Colonic mucosa (tissue), 4 donors: Measurements from ENCODE around the gene KCNS3. TPM values are rescaled to one million over a fixed set of nuclear protein-coding genes. Genes with fewer than 3 reads are reported as not detected.

Experiments
- DNase-seq: peaks from one replicate; pipeline ENCODE4 v3.0.0-alpha.2; 2020
- H3K27ac ChIP-seq: fragments of 200-600 bp; one replicate; pipeline ENCODE4 v1.8.0; 2021
- H3K27me3 ChIP-seq: fragments of 200-600 bp; one replicate; pipeline ENCODE4 v1.8.0; 2021
- H3K36me3 ChIP-seq: fragments of 200-600 bp; one replicate; pipeline ENCODE4 v1.8.0; 2021
- H3K4me1 ChIP-seq: fragments of 200-600 bp; one replicate; pipeline ENCODE4 v1.8.0; 2021; ENCODE audit warnings: mild to moderate bottlenecking
- H3K4me3 ChIP-seq: fragments of 200-600 bp; one replicate; pipeline ENCODE4 v1.8.0; 2021
- H3K9ac ChIP-seq, 2 donors: one replicate each; pipeline ENCODE4 v1.7.0; 2013; ENCODE audit warnings: control low read depth in 2 of 2, low read depth in 2 of 2, low read length in 2 of 2
- H3K9me3 ChIP-seq: fragments of 200-600 bp; one replicate; pipeline ENCODE4 v1.8.0; 2021
- intact Hi-C: fragments of 100-400 bp; cut with DNase I; formaldehyde crosslinking; loops from one replicate; pipeline ENCODE4 v1.14.1; 2022
- total RNA-seq, 2 donors: library from RNA; stranded (reverse); fragmentation: NEBNext Ultra II Directional in 1 of 2; extraction: Animal tissue kit (Norgen Biotek cat#: 25700) in 1 of 2; gene quantifications; one replicate each; pipeline ENCODE4 v1.2.1, GENCODE V29; 2021
- TF ChIP-seq, protein P1 (sequence below): fragments of 200-600 bp; IDR thresholded peaks from one replicate; pipeline ENCODE4 v1.8.0; 2022; ENCODE audit warnings: antibody characterized with exemption, mild to moderate bottlenecking
- donor health status: healthy.
- donor health status: DM: no; HTN: no; CAD: no.
- donor health status: DM: no; HTN: no; CAD: no.

Gene KCNS3
- total RNA-seq, 2 donors from 2014 or later, result 10.7 to 17.5 TPM

DNA sequence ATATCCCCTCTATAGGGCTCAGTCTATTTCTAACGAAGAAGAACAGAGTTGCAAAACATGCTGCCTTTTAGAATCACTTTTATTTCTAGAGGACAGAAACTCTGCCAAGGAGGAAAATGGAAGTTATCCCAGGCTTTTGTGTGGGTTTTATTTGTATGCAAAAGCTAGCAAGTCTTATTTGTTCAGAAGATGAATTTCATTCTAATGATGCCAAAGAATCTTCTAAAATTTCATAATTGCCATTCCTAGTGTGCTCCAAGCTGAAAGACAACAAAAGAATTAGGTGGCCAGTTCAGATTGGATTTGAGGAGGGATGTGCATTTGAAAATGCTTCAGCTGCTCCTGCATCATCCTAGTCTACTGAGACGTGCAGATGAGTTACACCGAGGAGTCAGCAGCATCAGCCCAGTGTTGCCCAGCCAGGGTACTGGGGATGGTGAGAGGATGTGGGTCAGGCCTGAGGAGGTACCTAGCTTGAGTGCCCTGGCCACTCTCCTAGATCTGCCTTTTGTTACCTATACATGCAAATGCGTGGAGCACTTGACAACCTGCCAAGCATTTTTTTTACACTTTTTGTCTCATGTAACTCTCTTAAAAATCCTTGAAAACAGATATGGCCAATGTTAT is 80.1 kb downstream of the KCNS3 start:
- H3K9me3 ChIP-seq, result no peaks in the 10 kb centered on the region
- H3K9ac ChIP-seq, result no peak overlapping the region
- TF ChIP-seq, protein P1, sequence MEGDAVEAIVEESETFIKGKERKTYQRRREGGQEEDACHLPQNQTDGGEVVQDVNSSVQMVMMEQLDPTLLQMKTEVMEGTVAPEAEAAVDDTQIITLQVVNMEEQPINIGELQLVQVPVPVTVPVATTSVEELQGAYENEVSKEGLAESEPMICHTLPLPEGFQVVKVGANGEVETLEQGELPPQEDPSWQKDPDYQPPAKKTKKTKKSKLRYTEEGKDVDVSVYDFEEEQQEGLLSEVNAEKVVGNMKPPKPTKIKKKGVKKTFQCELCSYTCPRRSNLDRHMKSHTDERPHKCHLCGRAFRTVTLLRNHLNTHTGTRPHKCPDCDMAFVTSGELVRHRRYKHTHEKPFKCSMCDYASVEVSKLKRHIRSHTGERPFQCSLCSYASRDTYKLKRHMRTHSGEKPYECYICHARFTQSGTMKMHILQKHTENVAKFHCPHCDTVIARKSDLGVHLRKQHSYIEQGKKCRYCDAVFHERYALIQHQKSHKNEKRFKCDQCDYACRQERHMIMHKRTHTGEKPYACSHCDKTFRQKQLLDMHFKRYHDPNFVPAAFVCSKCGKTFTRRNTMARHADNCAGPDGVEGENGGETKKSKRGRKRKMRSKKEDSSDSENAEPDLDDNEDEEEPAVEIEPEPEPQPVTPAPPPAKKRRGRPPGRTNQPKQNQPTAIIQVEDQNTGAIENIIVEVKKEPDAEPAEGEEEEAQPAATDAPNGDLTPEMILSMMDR, result no peak
- no peaks in the 10 kb centered on the region for H3K36me3 ChIP-seq
- no peak for DNase-seq
- no peak overlapping the region for H3K4me3 ChIP-seq
- no peaks in the 10 kb centered on the region for H3K27me3 ChIP-seq
- no peak overlapping the region for H3K27ac ChIP-seq
- intact Hi-C loops, result no loop called here
- H3K4me1 ChIP-seq, result no peaks in the 10 kb centered on the region

DNA sequence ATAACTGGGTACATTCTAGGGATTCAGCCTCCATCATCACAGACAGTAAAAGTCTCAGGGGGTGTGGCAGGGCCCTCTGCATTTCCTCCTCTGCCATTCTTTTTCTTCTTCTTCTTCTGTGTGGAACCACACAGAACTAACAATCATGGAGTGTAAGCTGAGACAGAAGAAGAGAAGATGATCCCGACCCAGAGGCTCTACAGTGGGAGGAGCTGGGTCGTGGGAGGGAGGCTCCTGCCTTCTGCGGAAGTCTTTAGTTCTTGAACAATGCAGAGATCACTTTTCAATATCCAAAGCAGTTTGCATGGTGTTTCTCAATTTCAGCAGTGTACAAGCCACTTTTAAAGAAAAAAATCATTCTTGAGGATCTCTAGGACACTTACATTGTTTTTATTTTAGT is 80.9 kb downstream of the KCNS3 start:
- Histone ChIP-seq H3K9ac (no peak overlapping the region), H3K4me3 (no peak overlapping the region), H3K27ac (no peak overlapping the region), H3K9me3 (no peaks in the 10 kb centered on the region), H3K27me3 (no peaks in the 10 kb centered on the region), H3K36me3 (no peaks in the 10 kb centered on the region), H3K4me1 (no peaks in the 10 kb centered on the region)
- DNase-seq, result no peak
- TF ChIP-seq, protein P1, result no peak
- intact Hi-C loops, result no loop called here

DNA sequence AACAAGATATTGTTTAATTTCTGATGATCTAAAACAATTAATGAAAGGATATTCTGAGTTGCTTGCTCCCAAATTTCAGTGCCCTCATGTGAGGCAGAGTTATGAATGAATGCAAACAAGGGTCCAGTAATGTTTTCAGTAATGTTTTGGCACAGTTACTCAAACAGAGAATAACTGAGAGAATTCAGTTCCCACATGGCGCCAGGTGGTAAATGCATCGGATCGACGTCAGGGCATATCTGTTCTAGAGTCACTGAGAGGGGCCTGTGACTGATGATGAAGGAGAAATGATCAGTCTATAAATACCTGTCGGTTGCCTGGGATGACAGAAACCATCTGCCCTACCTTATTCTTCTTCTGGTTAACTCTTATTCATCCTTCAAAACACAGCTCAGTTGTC is 81.4 kb downstream of the KCNS3 start:
- Histone ChIP-seq H3K9me3 (no peaks in the 10 kb centered on the region), H3K4me3 (no peak overlapping the region), H3K9ac (no peak overlapping the region), H3K4me1 (no peaks in the 10 kb centered on the region), H3K27ac (no peak overlapping the region), H3K36me3 (no peaks in the 10 kb centered on the region), H3K27me3 (no peaks in the 10 kb centered on the region)
- TF ChIP-seq, protein P1, result no peak
- no peak for DNase-seq
- intact Hi-C loops, result no loop called here

DNA sequence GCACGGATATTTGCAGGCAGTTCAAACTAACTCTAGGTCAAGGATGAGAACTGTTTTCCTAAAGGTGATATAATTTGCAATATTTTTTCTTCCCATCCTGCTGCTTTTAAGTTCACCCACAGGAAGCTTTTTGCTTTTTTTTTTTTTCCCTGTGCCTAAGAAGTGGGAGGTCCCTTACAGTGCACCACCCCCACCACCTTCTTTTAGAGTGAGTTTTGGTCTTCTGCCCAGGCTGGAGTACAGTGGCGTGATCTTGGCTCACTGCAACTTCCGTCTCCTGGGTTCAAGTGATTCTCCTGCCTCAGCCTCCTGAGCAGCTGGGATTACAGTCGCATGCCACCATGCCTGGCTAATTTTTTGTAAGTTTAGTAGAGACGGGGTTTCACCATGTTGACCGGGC is 82.5 kb downstream of the KCNS3 start:
- no peaks in the 10 kb centered on the region for H3K36me3 ChIP-seq
- no peaks in the 10 kb centered on the region for H3K4me1 ChIP-seq
- no peak for DNase-seq
- no peaks in the 10 kb centered on the region for H3K9me3 ChIP-seq
- H3K27ac ChIP-seq, result no peak overlapping the region
- intact Hi-C loops, result no loop called here
- H3K9ac ChIP-seq, result no peak overlapping the region
- TF ChIP-seq, protein P1, result no peak
- no peaks in the 10 kb centered on the region for H3K27me3 ChIP-seq
- no peak overlapping the region for H3K4me3 ChIP-seq

DNA sequence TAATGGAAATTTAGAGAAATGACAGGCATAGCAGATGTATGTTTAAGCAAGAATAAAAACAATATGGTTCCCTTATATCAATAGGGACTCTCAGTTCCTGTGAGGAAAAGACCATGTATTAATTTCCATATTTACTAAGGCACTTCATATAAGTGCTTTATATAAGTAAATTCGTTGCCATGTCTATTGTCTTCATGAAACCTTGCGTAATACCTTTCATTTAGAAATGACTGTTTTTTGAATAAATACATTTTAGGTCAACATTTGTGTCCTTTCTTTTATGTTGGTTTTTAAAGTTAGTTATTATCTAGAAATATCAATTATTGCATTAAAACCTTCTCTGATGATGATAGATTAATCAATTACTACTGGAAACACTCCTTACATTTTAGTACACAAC is 83.3 kb downstream of the KCNS3 start:
- no peaks in the 10 kb centered on the region for H3K27me3 ChIP-seq
- no peak overlapping the region for H3K27ac ChIP-seq
- intact Hi-C loops, result no loop called here
- no peak for DNase-seq
- no peaks in the 10 kb centered on the region for H3K9me3 ChIP-seq
- no peaks in the 10 kb centered on the region for H3K4me1 ChIP-seq
- H3K4me3 ChIP-seq, result no peak overlapping the region
- TF ChIP-seq, protein P1, result no peak
- no peaks in the 10 kb centered on the region for H3K36me3 ChIP-seq
- H3K9ac ChIP-seq, result no peak overlapping the region
